Fibroblast of upper back skin (primary cell): ENCODE results near the gene SECISBP2.
"Not testable (repeated sequence)": the region's sequence is repeated elsewhere in the genome, so short reads cannot be mapped to it uniquely, and the experiment has no call there.

Source experiments
- DNase-seq: peaks from one replicate; pipeline ENCODE4 v3.0.0-alpha.2; 2013

Gene SECISBP2

GRCh38 chr9:89318123-89319014 is at the start of gene SECISBP2:
SECISBP2 (plus strand) TSS chr9:89318500; CDS start chr9:89318577, 77 bp downstream.
- peak; percentile 98 for DNase-seq

DNA sequence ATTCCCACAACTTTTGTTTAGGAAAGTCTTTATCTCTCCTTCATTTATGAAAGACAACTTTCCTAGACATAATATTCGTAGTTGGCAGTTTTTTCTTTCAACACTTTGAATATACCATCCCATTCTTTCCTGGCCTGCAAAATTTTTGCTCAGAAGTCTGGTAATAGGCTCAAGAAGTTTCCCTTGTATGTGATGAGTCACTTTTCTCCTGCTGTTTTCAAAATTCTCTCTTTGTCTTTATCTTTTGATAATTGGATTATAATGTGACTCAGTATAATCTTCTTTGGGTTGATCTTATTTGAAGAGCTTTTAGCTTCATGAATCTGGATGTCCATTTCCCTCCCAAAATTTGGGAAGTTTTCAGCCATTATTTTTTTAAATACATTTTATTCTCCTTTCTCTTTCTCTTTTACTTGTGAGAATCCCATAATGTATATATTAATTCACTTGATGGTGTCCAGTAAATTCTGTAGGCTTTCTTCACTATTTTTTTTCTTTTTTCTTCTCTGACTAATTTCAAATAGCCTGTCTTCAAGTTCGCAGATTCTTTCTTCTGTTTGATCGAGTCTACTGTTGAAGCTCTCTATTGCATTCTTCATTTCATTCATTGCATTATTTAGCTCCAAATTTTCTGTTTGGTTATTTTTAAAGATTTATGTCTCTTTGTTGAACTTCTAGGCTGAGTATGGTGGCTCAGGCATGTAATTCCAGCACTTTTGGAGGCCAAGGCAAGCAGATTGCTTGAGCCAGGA is 44.6 kb upstream of the SECISBP2 start:
- no peak for DNase-seq

- peak; percentile 69 for DNase-seq
Measured at GRCh38 chr9:89274838-89275237, 43.5 kb upstream of the SECISBP2 start.

DNA sequence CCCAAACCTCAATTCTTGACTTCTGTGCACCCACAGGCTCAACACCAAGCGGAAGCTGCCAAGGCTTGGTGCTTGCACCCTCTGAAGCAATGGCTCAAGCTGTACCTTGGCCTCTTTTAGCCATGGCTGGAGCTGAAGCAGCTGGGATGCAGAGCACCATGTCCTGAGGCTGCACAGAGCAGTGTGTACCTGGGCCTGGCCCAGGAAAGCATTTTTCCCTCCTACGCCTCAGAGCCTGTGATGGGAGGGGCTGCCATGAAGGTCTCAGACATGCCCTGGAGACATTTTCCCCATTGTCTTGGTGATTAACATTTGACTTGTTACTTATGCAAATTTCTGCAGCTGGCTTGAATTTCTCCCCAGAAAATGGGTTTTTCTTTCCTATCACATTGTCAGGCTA is 42.3 kb upstream of the SECISBP2 start:
- not testable (repeated sequence) for DNase-seq

- no peak for DNase-seq
Measured at GRCh38 chr9:89277043-89277442, 41.3 kb upstream of the SECISBP2 start.

DNA sequence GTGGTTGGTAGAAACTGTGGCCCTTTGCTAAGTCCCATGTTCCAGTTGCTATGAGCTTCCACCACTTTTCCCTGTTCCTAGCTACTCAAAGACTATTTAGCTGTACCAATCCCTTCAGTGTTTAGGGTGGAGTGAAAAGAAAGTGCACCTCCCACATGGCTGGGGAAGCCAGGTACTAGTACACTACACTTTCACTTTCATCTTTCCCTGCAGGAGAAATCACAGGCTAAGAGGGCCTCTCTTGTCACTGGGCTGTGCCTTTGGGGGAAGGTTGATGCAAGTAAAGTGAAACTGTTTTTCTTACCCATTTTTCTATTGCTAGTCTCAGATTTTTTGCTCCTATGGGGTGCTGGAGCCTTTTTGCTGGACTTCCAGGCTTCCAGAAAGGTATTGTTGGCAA is 40.8 kb upstream of the SECISBP2 start:
- no peak for DNase-seq

DNA sequence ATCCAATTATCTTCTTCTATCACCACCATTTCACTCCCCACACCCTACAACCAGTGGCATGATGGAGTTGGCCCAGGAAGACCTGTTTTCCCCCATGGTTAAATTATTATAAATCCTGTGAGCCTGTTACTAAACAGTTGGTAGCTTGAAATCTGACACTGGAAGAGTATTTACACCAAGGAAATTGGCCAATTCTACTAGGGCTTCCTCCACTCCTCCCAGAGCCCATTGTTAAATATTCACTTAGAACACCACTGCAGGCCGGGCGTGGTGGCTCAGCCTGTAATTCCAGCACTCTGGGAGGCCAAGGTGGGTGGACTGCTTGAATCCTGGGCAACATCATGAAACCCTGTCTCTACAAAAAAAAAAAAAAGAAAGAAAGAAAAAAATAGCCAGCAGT is 39.7 kb upstream of the SECISBP2 start:
- DNase-seq = no peak

GRCh38 chr9:89278997-89279739 is 39.1 kb upstream of the SECISBP2 start:
- DNase-seq = peak; percentile 69

DNA sequence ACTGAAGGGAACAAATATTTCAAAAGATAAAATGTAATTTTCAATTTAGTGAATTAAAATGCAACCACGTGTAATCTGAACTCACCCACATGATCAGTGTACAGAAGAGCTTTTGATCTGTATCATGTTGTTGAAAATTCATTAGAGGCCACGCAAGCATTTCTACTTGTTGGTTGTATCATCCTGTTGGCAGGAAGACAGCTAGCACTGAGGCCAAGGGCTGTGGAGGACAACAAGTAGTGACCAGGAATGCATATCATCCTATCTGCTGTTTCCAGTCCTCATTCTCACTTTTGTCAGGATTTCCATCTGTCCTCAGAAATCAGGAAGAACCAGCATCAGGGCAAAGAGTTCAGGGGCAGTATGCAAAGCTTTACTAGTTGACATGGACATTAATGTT is 37.2 kb upstream of the SECISBP2 start:
- DNase-seq = no peak

DNA sequence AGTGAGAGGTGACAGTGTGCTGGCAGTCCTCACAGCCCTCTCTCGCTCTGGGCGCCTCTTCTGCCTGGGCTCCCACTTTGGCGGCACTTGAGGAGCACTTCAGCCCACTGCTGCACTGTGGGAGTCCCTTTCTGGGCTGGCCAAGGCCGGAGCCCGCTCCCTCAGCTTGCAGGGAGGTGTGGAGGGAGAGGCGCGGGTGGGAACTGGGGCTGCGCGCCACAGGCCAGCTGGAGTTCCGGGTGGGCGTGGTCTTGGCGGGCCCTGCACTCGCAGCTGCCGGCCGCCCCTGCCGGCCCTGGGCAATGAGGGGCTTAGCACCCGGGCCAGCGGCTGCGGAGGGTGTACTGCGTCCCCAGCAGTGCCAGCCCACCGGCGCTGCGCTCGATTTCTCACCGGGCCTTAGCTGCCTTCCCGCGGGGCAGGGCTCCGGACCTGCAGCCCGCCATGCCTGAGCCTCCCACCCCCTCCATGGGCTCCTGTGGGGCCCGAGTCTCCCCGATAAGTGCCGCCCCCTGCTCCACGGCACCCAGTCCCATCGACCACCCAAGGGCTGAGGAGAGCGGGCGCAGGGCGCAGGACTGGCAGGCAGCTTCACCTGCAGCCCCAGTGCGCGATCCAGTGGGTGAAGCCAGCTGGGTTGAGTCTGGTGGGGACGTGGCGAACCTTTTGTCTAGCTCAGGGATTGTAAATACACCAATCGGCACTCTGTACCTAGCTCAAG is 35.9 kb upstream of the SECISBP2 start:
- not testable (repeated sequence) for DNase-seq

GRCh38 chr9:89284076-89284475 is 34.2 kb upstream of the SECISBP2 start:
- DNase-seq = no peak

DNA sequence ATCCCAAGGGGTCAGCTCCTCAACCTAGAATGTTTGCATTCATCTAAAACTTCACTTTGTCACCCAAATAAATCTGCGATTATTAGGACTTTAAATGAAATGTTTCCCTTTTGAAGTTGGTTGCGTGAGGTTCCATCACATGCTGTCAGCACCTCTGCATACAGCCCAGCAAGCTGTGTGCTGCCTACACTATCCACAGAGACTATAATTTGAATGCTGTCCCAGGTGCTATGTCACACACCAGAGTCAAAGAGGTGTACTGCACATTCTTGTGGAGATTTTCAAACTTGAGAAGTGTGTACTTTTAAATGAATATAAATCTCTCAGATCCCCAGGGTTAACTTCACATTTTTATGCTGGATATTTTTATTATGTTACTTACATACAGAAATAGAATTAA is 26.6 kb upstream of the SECISBP2 start:
- DNase-seq = no peak

- no peak for DNase-seq
Measured at GRCh38 chr9:89293014-89293413, 25.3 kb upstream of the SECISBP2 start.

GRCh38 chr9:89295400-89295799 is 22.9 kb upstream of the SECISBP2 start:
- no peak for DNase-seq

GRCh38 chr9:89301996-89302395 is 16.3 kb upstream of the SECISBP2 start:
- DNase-seq = not testable (repeated sequence)

GRCh38 chr9:89304020-89304833 is 14.1 kb upstream of the SECISBP2 start:
- no peak for DNase-seq

DNA sequence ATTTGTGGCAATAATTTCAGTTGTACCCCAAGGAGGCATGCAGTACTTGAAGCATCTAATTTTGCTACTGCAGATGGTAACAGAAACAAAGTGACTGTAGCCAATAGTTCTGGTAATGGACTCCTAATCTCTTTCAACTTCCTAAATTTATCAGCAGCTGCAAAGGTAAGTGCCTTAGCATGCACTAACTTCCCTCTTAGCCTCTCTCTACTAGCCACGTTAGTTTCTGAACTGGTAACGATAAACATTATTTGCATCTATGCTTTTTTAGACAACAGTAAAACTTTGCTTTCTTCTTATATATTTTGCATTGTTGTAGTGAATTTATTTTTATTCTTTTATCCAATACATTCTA is 13.5 kb upstream of the SECISBP2 start:
- no peak for DNase-seq

- no peak for DNase-seq
Measured at GRCh38 chr9:89305868-89306267, 12.4 kb upstream of the SECISBP2 start.

GRCh38 chr9:89309166-89309565 is 9.1 kb upstream of the SECISBP2 start:
- no peak for DNase-seq

- no peak for DNase-seq
Measured at GRCh38 chr9:89309608-89310474, 8.5 kb upstream of the SECISBP2 start.
